Islet precursor cell (in vitro differentiated cells): ENCODE data around the gene METTL25B.

Experiments
- DNase-seq: peaks from one replicate; pipeline ENCODE4 v3.0.0-alpha.2; 2018

The METTL25B gene

DNA sequence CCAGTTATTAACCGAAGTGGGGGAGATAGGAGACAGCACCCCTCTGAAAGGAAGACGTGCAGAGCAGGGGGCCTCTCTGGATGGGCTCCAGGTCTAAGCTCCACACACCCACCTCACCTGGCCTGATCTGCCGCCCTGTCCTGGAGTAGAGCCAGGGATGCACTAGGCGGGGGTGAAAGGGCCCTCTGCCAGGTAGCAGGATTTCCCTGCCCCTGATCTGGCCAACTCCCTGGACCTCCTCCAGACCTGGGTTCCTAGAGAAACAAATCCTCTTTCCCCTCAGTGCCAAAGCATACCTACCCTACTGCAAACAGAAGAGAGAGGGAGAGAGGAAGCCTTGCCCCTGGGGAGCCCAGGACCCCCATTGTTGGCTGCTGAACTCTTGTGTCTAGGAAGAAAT lies 24.9 kb upstream of the METTL25B start:
- DNase-seq, result no peak

GRCh38 chr1:156703741-156704140 lies 24.5 kb upstream of the METTL25B start:
- DNase-seq, result no peak

GRCh38 chr1:156704166-156704711 lies 24.0 kb upstream of the METTL25B start:
- DNase-seq, result no peak

DNA sequence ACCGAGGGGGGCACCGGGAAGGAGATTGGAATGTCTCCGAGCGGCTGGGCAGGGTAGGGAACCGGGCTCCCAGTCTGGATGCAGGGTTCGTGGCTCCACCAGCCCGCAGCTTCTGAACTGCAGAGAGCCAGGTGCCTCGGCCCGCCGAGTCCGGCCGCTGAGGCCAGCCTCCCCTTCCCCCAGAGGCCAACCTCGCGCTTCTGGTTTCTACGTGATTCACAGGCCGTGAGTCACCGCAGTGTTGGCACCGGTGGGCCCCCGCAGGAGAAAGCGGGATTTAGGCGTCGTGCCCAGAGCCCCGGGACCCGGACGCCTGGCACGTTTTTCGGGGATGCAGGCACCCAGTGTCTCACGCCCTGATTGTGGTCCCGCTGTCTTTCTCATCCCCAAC lies 23.3 kb upstream of the METTL25B start:
- DNase-seq, result peak; percentile 85

- DNase-seq, result no peak
These were observed 22.9 kb upstream of the METTL25B start, which contains the start of gene CRABP2 for GRCh38 chr1:156705321-156705917. CRABP2 (minus strand) TSS chr1:156705583; CDS start chr1:156705446, 137 bp downstream.

DNA sequence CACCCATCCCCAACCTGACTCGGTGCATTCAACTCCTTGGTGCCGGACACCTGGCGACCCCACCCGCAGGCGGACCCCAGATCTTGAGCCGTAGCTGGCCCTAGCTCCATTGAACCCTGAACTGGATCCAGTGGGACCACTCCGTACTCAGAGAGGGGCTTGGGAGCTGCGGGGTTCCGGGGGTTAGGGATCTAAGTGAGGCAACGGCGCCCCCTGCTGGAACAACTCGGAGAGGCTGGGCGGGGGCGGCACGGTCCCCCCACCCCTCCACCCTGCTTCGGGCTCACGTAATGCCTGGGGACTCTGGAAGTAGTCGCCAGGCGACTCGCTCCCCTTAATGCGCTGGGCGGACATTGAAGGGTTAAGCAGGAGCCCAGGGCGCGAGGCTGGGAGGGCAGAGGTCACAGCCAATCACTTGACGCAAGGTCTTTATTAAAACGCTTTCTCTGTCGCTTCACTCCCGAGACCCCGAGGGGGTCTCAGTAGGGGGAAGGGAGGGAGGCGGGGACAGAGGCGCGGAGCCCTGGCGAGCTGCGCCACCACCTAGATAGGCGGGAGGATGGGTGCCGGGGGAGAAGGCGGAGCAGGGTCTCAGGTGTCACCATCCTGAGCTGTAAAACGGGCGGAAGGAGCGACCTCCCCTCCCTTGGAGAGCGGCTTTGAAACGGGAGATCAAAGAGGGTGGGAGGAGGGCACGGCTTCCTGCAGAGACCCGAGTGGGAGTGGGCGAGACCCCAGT lies 22.2 kb upstream of the METTL25B start:
- peak; percentile 97 for DNase-seq

- peak; percentile 93 for DNase-seq
These were observed 21.4 kb upstream of the METTL25B start for GRCh38 chr1:156706657-156707416.

GRCh38 chr1:156707417-156708217 lies 20.7 kb upstream of the METTL25B start:
- DNase-seq, result peak; percentile 73

GRCh38 chr1:156708218-156708661 lies 20.0 kb upstream of the METTL25B start:
- DNase-seq, result no peak

GRCh38 chr1:156709031-156709430 lies 19.2 kb upstream of the METTL25B start:
- DNase-seq, result no peak

- no peak for DNase-seq
These were observed 18.3 kb upstream of the METTL25B start for GRCh38 chr1:156709757-156710489.

DNA sequence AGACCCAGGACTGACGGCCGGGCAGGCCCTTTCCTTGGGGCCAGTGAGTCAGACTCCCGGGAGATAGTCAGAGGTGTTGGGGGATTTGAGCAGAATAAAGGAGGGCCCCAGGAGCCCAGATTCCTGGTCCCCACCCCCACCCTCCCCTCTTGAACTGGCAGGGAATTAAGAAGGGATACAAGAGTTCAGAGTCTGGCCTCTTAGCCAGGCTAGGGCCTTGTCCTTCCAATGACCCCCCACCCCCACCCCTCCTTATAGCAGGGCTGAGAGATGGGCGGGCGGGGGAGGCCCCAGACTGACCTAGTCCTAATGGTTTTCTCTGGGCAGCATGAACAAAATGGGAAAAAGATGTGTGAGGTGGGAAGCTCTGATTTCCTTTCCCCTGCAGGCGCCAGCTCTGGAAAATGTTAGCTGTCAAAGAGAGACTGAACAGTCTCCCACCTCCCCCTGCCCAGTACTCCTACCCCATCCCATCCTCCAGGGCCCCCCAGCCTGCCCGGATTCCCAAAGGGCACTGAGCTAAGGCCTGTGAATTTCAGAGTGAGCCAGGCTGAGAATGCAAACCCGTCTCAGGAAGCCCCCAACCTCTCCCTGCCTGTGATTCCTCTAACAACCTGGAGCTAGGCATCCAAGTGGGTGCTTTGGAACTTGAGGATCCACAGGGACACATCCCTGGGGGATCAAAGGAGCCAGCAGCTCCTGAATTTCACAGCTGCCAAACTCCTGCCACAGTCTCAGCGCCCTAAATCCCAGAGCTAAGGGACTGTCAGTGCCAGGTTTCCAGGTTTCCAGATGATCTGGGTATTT lies 17.1 kb upstream of the METTL25B start:
- peak; percentile 90 for DNase-seq

DNA sequence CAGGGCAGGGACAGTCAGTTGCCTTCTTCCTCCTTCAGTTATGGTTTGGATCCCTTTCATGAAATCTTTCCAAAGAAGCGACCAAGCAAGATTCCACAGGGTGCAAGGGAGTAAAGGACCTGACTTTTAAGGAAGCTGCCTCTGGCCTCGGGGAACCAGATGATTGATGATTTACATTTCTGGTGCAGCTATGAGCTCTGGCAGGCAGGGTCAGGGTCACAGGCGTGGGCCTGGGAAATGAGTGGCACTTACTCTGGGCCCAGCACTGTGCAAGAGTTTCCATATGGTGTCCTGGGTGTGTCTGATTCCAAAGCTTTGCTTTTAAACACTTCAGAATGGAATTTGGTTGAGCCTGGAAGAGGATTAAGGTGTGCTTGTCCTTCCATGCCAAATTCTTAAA lies 15.6 kb upstream of the METTL25B start:
- peak; percentile 85 for DNase-seq

GRCh38 chr1:156714830-156715229 lies 13.4 kb upstream of the METTL25B start:
- DNase-seq, result no peak

DNA sequence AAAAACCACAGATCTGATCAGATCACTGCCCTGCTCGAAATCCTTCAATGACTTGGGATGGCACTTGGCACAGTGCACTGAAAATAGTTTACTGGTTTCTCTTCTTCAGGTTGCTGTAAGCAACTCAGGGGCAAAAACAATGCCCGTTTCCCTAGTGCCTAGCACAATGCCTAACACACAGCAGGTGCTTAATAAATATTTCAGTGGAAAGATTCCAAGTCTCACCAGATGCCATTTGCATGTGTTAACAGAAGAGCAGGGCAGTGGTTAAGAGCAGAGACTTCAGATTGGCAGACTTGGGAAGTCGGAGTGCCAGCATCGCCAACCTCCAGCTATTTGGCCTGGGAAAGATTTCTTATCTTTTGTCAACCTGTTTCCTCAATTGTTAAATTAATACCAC lies 10.9 kb upstream of the METTL25B start:
- no peak for DNase-seq

GRCh38 chr1:156721131-156721530 lies 7.1 kb upstream of the METTL25B start:
- DNase-seq, result peak; percentile 88

- no peak for DNase-seq
These were observed 6.7 kb upstream of the METTL25B start for GRCh38 chr1:156721535-156721934.

DNA sequence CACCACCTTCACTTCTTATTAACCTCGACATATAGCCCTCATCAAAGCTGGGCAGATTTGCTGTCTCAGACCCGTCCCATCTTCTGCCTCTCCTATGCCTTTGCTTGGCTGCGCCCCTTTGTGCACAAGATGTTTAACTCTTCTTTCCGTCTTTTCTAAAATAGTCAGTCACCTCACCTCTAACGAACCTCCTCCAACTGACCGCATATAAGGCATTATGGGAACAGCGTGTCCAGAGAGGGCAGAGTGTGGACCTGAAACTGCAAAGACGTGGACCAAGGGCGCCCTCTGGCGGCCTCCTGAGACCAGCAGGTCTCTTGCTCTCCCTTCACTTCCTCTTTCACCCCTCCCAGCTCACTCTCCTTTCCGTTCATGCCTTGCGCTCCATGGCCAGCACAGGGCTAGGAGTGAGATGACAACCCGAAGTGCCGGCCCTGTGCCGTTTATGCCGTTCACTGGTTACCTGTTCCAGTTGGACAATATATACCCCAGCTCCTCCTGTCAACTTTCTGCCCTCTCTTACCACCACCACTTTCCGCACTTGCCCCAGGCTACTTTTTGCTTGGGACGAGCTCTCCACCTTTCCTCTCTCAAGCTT lies 2.5 kb upstream of the METTL25B start:
- DNase-seq, result peak; percentile 94

DNA sequence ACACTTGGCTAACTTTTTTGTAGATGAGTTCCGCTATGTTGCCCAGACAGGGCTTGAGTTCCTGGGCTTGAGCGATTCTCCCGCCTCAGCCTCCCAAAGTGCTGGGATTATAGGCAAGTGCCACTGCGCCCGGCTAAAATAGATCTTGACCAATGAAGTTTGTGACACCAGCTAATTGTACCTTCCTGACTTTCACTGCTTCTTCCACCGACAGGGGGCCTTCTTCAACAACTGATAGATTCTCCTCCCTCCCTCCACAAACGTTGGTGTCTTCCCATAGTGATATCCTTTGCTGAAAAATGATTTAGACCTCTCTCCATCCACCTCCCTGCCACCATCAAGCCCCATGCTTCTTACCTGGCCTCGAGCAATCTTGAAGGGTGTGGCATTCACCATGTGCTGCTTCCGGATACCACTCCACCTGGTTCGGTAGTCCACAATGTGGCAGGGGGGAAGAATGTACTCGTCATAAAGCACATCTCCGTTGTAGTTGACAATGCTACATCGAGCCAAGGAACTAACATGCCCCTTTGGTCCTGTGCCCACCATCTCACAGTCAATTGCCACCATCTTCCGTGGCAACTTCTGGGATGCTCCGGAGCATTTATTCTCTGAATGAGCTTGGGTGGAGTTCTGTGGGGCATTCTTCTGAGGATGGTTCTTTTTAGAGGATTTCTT lies 1.6 kb upstream of the METTL25B start:
- DNase-seq, result peak; percentile 74

GRCh38 chr1:156727492-156727891 lies 777 bp upstream of the METTL25B start:
- no peak for DNase-seq
